Glomerular visceral epithelial cell (primary cell): ENCODE measurements around the gene EEFSEC.

Source experiments
- DNase-seq: peaks from one replicate; pipeline ENCODE4 v3.0.0-alpha.2; 2016; ENCODE audit errors: extremely low spot score

EEFSEC gene

GRCh38 chr3:128349963-128350599 lies 196.8 kb downstream of the EEFSEC start:
- DNase-seq, result no peak

GRCh38 chr3:128351546-128351945 lies 198.3 kb downstream of the EEFSEC start:
- DNase-seq, result no peak

DNA sequence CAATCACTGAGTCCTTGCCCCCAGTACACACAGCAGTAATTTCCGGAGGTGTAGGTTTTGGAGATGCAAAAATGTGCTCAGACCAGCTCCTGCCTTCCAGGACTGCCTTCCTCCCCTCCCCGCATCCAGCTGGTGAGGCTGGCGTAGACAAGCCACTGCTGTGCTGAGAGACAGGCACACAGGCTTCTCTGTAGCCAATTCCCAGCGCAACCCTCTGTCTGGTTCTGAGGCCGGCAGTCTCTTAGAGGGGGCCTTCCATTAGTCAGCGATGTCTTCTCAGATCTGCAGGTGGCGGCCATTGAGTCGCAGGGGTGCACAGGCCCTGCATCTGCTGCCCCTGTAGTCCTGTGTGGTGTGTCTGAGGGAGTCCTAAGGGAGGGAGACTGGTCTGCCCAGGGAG lies 199.0 kb downstream of the EEFSEC start:
- no peak for DNase-seq

- DNase-seq, result no peak
Measured at GRCh38 chr3:128353361-128353965, 200.2 kb downstream of the EEFSEC start.

DNA sequence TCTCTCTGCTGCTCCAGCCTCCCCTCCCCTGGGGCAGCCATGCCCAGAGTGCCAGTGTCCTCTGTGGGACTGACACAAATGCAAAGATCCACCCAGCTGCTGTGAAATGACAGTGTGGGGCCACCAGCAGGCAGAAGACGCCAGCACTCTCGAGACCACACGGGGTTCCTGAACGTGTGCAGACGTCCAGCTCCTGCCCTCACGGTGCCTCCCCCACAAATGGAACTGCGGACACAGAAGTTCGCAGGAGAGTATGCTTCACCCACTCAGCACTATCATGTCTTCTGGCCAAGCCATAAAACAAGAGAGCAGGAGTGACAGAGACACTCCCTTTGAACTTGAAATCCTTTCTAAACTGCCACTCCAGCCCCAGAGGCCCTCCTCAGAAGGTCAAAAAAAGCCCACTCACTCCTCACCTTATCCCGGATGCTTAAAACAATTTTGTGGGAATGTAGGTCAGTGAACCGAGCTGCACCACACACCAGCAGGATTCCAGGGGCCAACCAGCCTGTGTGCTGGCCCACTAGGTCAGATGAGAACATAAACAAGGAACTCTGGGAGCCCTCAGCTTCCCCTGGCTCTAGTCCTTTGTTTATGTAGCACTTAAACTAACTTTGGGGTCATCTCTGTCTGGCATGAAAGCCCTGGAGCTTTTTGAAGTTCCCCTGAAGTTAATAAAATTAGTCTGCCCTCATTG lies 200.9 kb downstream of the EEFSEC start:
- DNase-seq, result peak; percentile 20

DNA sequence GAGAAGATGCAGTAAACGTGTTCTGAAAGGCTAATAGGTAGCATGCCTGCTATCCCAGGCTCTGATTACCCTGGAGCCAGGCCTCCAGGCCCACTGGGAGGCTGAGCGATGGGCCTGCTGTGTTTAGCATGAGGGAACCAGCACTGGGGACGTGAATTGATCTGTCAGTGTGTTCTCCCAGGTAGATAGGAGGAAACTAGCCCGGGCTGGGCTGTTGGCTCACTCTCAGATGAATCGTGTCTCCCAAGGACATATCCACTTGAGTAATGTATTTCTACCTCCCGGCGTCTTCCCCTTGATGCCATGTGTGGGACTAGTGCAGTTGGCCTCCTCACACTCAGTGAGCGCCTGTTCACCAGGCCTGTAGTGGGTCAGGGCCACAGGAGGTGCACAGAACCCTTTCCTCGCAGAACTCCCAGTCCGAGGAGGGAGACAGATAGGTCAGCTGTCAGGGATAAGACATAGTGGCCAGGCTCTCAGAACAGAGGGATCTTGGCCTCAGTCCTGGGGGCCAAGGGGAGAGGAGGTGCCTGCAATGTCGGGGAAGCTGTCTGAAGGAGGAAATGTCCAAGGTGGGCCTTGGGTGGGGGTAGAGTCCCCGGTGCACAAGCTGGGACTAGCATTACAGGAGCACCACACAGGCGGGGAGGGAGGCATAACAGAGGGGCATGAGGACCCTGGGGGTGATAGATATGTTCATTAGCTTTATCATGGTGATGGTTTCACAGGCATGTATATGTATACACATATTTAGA lies 201.7 kb downstream of the EEFSEC start:
- DNase-seq, result no peak

- no peak for DNase-seq
Measured at GRCh38 chr3:128355543-128355919, 202.2 kb downstream of the EEFSEC start.

DNA sequence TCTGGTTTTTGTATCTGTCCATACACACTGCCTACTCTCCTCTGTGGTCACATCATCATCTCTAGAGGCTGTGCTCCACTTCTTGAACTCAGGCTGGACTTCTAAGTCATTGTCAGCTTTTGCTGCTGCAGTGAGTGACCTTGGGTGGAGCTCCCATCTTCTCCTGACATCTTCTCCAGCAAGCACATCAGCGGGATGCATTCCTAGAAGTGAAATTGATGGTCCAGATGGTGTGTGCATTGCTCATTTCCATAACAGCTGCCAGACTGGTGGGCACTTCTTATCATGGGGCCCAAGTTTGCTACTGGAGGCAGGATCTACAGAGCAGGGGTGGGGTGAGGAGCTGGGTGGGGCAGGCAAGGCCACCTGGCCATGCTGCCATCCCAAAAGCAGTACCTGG lies 203.5 kb downstream of the EEFSEC start:
- no peak for DNase-seq

GRCh38 chr3:128357538-128357937 lies 204.3 kb downstream of the EEFSEC start:
- DNase-seq, result no peak

- no peak for DNase-seq
Measured at GRCh38 chr3:128358156-128358895, 205.0 kb downstream of the EEFSEC start.

DNA sequence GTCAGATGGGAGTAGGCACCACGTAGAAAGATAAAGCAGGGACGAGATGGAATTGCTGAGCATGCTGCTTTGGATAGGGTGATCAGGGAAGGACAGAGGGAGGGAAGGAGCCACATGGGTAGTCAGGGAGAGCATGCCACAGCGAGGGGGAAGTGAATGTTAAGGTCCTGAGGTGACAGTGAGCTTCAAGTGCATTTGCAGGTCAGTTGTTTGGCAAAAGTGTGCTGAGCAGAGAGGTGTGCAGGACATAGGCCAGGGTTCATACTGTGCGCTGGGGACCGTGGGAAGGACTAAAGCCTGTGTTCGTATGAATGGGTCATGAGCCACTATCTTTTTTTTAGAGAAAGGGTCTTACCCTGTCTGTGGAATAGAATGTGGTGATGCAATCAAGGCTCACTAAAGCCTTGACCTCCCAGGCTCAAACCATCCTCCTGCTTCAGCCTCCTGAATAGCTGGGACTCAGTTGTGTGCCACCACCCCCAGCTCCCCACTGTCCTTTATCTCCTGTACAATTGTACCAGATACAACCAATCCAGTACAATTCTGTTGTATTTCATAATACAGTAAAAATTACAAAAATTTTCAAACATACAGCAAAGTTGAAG lies 205.9 kb downstream of the EEFSEC start:
- no peak for DNase-seq

- no peak for DNase-seq
Measured at GRCh38 chr3:128359846-128360642, 206.8 kb downstream of the EEFSEC start.

GRCh38 chr3:128360705-128361271 lies 207.5 kb downstream of the EEFSEC start:
- DNase-seq, result no peak

DNA sequence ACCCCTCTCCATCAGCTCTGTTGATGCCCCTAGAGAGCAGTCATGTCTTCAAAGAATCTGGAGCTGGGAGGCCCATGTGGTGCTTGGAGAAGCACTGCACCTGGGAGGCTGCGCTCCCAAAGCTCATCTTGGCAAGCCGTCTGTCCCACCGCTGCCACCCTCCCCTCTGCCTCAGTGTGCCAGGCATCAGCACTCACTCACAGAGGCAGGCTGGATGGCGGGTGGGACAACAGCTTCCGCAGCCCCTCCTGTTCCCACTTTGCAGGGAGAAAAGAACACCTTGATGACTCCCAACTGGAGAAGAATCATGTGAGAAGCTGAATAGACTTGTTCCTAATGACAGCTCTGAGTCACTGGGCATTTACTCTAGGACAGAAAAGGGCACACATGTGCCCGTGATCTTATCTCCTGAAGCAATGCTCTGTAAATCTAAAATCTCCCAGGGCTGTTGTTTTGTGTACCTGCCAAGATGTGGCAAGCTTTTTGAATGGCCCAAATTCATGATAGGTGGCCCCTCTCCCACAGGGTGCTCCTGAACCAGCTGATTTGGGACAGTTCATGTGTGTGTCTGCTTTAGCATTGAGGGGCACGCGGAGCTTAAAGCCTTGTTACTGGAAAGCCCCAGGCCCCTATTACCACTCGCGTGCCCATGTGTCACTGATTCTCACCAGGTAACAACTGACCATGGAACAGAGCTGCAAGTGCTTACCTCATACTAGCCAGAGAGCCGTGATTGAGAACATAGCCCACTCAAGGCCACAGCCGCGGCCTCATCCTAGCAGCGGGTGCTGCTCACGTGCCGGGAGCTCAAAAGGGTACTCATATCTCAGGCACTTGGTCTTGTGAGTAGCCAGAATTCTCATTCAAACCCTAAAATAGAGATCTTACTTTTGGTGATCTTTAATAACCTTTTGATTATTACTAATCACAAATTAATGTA lies 209.0 kb downstream of the EEFSEC start:
- no peak for DNase-seq

DNA sequence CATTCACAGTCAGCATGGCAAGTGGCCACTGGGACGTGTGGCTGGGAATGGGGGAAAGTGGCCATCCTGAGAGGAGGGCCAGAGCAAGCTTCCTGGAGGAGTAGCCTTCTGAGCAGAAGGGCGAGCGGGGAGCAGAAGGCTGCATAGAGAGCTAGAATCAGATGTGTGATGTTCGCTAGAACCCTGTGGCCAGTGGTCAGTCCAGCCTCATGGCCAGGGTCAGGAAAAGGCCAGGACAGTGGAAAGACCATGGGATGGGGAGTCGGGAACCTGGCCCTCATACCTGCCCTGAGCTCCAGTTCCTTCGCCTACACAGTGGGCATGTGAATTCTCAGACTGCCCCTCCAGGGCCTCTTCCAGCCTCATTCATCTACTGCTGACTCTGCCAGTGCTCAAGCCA lies 211.0 kb downstream of the EEFSEC start:
- no peak for DNase-seq

GRCh38 chr3:128364808-128365360 lies 211.6 kb downstream of the EEFSEC start:
- no peak for DNase-seq

- no peak for DNase-seq
Measured at GRCh38 chr3:128366136-128366535, 212.9 kb downstream of the EEFSEC start.

DNA sequence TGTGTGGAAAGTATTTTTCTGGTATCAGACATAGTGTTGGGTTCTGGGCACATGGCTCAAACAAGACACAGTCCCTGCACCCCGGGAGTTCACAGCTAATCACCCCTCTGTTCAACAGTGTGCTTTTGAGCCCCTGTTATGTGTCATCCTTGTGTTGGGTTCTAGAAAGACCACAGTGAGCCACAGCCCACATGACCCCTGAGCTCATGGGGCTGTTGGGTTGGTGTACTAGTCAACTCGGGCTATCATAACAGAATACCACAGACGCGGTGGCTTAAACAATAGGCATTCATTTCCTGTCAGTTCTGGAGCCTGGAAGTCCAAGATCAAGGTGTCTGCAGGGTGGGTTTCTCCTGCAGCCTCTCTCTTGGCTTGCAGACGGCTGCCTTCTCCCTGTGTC lies 213.4 kb downstream of the EEFSEC start:
- DNase-seq, result no peak

GRCh38 chr3:128367221-128367620 lies 213.9 kb downstream of the EEFSEC start:
- DNase-seq, result no peak
